Measurements from ENCODE around the gene GRAMD4. TPM values are rescaled to one million over a fixed set of nuclear protein-coding genes. Genes with fewer than 3 reads are reported as not detected.

The GRAMD4 gene
- total RNA-seq, 2 donors from 2014 or later, result 33.8 to 42.4 TPM

DNA sequence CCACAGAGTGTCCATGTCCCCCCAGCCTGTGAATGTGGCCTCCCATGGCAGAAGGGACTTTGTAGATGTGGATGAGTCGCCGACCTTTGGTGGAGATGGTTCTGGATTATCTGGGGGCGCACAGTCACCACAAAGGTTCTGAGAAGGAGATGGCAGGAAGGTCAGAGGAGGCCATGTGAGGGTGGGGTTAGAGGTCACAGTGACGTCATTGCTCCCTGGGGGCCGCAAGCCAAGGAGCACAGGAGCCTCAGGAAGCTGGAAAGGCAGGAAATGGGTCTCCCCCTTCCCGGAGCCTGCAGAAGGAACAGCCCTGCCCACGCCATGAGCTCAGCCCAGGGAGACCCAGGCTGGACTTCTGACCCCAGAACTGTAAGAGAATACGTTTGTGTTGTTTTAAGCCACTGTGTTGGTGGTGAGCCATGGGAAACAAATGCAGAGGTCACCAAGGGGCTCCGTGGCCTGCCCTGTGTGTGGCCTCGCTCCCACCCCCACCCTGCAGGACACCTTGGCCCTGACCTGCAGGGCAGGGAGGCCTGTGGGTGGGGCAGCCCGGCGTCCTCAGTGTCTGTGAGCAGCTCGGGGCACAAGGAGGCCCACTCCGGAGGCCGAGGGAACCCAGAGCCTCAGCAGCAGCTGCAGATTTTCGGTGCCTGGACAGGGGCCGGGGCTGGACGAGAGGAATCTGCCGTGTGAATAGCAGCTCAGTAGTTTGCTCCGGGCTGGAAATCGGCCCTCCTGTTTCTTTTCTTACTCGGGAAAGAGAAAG is 32.1 kb downstream of the GRAMD4 start:
- H3K27ac Mint-ChIP-seq, result peak overlapping the region; percentile 48 to 54
- DNase-seq (ENCODE audit: low spot score in 2 of 2) (peak in 1 of 2 donors; percentile 73), ATAC-seq (peak in 1 of 2 donors; percentile 61)
- peaks cover 0 to 8% of the 10 kb centered on the region in 2 donors for H3K9me3 Mint-ChIP-seq
- no peaks in the 10 kb centered on the region for H3K36me3 Mint-ChIP-seq

DNA sequence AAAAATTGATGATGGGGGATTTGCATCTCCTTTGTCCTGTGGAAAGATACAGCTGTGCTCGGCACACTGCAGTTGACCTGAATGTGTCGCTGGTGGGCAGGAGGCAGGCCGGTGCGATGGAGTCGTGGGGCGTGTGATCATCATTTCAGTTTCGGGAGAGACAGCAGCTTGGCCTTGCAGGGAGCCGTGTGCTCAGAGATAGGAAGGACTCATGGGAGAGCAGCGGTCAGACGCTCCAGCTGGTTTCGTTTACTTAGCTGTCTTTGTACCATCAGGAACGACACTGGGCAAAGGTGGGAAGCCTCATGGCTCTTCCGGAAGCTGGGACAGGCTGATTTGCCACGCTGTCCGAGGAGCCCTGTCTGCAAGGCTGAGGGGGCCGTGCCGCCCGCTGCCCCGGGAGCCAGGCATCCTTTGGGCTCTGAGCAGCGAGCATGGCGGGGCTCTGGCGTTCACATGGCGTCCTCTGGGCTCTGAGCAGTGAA is 32.7 kb downstream of the GRAMD4 start:
- DNase-seq (ENCODE audit: low spot score in 2 of 2) (no peak), ATAC-seq (no peak)
- Mint-ChIP-seq H3K27ac (peak overlapping the region in 1 of 2 donors; percentile 54), H3K9me3 (peaks cover 0 to 7% of the 10 kb centered on the region in 2 donors), H3K36me3 (no peaks in the 10 kb centered on the region)

DNA sequence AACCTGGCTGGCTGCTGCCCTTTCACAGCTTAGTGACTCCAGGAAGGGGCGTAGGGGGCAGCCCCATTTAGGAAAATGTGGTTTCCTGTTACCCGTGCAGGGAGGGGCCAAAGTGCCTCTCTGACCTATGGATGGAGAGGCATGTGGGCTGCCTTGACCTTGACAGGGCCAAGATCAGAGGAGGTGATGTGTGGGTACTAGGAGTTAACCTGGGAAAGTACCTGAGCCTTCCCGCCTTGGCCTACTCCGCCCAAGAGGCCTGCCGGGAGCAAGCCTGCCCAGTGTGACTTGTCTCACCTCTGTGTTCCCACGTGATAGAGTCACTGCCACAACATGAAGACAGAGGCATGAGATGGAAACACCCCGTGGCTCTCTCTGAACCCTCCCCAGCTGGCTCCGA is 33.4 kb downstream of the GRAMD4 start:
- peaks cover 0 to under 1% of the 10 kb centered on the region in 2 donors for H3K9me3 Mint-ChIP-seq
- peak overlapping the region in 1 of 2 donors; percentile 54 for H3K27ac Mint-ChIP-seq
- DNase-seq (ENCODE audit: low spot score in 2 of 2) (peak in 1 of 2 donors; percentile 87), ATAC-seq (peak; percentile 65 to 91)
- H3K36me3 Mint-ChIP-seq, result no peaks in the 10 kb centered on the region

DNA sequence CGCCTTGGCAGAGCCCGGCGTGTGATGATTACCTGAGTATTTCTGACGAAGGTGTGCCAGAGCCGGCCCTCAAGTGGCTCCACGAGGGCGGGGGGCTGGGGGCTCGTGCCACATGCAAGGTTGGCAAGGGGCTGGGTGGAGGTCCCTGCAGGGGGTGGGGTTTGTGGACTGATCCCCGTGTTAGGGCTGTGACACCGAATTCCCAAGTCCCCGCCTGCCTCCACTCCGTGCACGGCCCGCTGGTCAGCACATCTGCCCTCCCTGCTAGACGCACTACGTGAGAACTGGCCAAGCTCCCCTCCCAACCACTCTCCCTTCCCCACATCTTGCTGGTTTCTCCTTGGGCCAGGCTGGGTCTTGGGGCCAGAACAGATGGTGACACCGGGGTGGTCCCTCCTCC is 34.2 kb downstream of the GRAMD4 start:
- no peaks in the 10 kb centered on the region for H3K9me3 Mint-ChIP-seq
- peak overlapping the region; percentile 54 to 95 for H3K27ac Mint-ChIP-seq
- DNase-seq (ENCODE audit: low spot score in 2 of 2) (no peak), ATAC-seq (no peak)
- no peaks in the 10 kb centered on the region for H3K36me3 Mint-ChIP-seq

DNA sequence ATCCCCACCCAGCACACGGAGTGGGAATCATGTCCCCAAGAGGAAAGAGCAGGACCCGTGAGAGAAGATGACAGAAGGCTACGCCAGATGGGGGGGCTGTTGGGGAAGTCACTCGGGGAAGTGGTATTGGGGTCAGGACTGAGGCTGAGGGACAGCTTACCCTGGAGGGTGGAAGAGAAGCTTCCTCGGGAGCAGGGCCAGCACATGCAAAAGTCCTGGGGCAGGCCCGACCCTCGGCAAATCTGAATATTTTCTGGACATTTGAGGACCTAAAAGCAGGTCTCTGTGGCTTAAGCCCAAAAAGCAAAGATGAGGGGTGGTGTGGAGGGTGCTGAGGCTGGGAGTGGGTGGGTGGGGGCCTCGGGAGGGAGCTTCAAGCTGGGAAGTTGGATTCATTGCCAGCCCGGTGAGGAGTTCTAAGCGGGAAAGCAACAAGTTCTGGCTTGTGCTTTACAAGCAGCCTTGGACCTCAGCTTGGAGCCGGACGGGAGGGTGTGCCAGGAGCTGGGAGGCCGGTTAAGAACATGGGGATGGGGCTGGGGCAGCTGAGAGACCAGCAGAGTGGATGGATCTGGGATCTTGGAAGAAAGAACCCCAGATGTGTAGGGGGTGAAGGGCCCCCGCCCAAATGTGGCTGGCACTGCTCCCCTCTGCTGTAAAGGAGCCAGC is 34.9 kb downstream of the GRAMD4 start:
- no peaks in the 10 kb centered on the region for H3K9me3 Mint-ChIP-seq
- H3K27ac Mint-ChIP-seq, result peak overlapping the region; percentile 54 to 95
- ATAC-seq, result no peak
- H3K36me3 Mint-ChIP-seq, result no peaks in the 10 kb centered on the region
- no peak for DNase-seq (ENCODE audit: low spot score in 2 of 2)

DNA sequence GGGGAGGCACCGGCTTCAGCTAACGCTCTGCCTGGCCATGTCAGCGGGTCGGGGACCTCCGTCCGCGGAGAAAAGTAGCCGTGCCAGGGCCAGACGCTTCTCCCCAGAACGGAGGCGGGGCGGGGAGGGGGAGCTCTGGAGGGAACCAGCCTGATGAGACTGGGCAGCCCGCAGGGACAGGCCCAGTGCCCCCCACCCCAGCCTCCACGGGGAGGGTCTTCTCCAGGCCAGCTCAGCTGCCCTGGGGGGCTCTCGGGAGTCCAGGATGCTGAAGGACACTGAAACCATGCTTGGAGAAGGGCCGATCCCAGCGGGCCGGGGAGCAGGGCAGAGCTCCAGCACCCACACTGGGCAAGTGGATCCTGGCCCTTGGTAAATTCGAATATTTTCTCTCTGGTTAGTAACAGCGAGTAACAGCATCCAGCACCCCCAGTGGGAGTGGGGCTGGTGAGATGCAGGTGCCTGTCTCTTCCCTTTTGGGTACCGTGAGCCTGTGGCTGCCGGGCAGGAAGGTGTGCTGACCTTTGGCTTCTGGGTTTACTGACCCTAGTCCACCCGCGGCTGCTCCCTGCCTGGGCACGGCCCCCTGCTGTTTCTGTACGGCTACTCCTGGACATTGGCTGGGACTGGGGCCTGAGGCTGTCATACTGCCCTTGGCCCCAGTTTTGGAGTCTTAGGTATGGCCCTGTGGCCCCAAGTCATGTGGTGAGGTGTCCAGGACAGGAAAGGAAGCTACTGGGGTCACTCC is 35.8 kb downstream of the GRAMD4 start:
- no peaks in the 10 kb centered on the region for H3K36me3 Mint-ChIP-seq
- ATAC-seq, result no peak
- H3K9me3 Mint-ChIP-seq, result no peaks in the 10 kb centered on the region
- DNase-seq (ENCODE audit: low spot score in 2 of 2), result no peak
- peak overlapping the region; percentile 19 to 44 for H3K27ac Mint-ChIP-seq

DNA sequence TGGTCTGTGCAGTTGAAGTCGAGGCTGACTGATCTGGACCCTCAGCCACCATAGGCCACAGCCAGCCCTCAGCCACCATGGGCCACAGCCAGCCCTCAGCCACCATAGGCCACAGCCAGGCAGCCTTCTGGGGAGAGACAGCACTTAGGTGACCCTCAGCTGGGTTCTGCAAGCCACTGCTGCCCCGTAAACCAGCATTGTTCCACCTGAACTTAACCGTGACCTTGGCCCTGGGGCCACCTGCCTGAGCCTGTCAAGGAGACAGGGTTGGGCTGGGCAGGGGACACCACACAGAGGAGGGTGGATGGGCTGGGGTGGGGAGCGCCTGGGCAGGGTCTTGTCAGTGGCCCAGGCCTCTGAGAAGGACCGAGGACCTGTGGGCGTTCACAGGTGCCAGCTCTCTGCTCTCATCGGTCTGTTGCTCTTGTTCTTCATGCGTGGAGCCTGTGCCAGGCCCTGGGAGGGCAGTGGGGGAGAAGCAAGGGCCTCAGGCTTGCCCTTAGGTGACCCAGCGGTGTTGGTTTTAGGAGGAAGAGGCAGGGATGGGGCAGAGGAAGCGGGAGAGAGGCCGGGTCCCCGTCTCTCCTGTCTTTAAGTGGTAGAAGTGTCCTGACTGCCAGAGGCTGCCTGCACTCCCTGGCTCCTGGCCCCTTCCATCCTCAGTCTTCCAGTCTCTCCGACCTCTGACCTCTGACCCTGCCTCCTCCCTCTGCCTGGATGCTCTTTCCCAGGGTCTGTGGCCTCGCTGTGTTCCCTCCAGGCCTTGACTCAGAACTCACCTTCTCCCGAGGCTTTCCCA is 36.9 kb downstream of the GRAMD4 start:
- Mint-ChIP-seq H3K27ac (peak overlapping the region; percentile 19 to 85), H3K36me3 (no peaks in the 10 kb centered on the region), H3K9me3 (no peaks in the 10 kb centered on the region)
- no peak for DNase-seq (ENCODE audit: low spot score in 2 of 2)
- ATAC-seq, result no peak

DNA sequence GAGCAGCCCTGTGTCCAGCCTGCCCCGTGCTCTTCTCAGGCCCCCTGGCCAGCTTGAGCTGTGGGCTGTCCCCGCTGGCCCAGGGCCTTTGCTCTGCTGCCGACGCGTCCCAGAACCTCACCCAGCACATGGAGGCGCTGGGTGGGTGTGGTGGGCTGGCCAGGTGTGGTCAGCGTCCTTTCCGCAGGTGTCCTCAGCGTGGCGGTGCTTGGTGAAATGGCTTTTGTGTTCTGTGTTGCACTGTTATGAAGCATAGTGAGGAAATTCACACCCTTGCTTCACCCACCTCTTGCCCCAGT is 37.4 kb downstream of the GRAMD4 start:
- Mint-ChIP-seq H3K36me3 (no peaks in the 10 kb centered on the region), H3K27ac (peak overlapping the region in 1 of 2 donors; percentile 19), H3K9me3 (no peaks in the 10 kb centered on the region)
- DNase-seq (ENCODE audit: low spot score in 2 of 2) (no peak), ATAC-seq (no peak)

DNA sequence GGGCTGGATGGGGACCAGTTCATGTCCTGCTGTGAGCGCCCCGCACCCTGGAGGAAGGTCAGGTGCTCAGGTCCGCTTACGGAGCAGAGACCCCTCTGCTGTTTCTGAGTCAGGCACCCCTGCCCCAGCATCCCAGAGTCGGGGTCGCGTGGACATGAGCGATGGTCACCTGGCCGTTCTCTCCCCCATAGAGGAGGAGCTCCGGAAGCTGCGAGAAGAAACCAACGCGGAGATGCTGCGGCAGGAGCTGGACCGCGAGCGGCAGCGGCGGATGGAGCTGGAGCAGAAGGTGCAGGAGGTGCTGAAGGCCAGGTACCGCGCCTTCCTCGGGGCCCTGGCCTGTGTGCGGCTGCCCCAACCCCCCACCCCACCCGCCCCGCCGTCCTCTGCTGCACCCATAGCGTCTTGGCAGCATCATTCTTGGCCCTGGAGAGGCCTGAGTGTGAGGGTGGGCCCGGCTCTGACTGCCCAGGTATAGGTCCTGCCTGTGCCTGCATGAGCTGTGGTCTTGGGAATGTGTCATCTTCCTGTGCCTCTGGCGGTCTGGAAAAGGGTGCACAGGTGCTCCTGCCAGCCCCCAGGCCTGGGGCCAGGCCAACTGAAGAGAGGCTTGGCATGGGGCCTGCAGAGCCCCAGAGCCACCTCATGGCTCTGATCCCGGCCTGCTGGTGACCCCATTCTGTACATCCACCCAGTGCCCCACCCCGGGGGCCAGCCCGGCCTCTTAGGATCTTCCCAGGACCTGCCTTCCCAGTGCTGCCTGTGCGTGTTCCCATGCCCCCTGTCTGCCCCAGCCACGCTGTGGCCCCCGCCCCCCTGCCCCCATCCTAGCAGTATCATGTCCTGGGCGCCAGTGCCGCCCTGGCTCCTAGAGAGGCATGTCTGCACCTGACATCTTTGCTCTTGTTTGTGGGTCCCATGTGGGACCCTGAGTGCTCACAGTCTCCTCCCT is 38.1 kb downstream of the GRAMD4 start:
- Mint-ChIP-seq H3K27ac (peak overlapping the region; percentile 65 to 82), H3K36me3 (no peaks in the 10 kb centered on the region), H3K9me3 (no peaks in the 10 kb centered on the region)
- ATAC-seq (no peak), DNase-seq (ENCODE audit: low spot score in 2 of 2) (no peak)

DNA sequence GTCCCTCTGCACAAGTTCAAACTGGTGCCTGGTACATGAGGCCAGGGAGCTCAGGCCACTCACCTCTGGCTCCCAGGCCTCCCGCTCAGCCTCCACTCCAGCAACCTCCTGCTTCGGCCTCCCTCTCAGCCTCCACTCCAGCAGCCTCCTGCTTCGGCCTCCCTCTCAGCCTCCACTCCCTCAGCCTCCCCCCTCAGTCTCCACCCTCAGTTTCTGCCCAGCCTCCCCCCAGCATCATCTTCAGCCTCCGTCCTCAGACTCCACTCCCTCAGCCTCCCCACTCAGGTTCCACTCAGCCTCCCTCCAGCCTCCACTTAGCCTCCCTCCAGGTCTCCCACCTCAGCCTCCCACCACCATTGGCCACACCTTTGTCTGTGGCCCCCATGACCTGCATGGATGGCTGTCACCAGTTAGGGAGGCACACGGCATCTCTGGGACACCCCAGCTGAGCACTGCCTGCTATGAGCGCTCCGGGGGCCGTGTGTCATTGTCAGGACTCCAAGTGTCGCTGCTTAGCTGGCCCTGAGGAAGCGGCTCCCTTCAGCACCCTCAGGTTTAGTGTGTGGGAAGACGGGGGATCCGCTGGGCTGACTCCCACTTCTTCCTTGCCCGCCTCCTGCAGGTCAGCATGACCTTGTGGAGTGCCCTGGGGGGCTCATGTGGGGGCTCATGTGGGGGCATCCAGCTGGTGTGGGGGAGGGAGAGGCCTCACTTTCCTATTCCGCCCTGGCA is 39.0 kb downstream of the GRAMD4 start:
- Mint-ChIP-seq H3K9me3 (no peaks in the 10 kb centered on the region), H3K27ac (peak overlapping the region; percentile 65 to 82)
- no peak for ATAC-seq

DNA sequence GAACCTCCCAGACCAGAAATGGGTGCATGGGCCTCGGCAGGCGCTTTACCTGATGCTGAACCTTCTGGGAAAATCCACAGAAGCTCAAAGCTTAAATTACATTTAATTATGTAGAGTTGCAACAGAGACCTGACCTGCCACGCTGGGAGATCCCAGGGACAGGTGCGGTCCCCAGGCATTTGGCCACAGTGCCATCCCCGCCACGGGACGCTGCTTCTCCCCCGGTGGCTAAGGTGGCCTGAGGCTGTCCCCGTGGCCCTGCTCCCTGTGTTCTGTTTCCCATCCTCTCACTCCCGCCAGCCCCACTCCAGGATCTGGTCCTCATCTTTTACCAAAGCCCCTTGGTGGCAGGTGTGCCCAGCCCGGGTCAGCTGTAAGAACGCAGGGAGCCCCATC is 39.6 kb downstream of the GRAMD4 start:
- Mint-ChIP-seq H3K27ac (peak overlapping the region in 1 of 2 donors; percentile 90), H3K36me3 (no peaks in the 10 kb centered on the region), H3K9me3 (no peaks in the 10 kb centered on the region)
- ATAC-seq, result no peak
- no peak for DNase-seq (ENCODE audit: low spot score in 2 of 2)

More for the DNA sequence above, 39.0 kb downstream of the GRAMD4 start:
- no peak for DNase-seq (ENCODE audit: low spot score in 2 of 2)
- no peaks in the 10 kb centered on the region for H3K36me3 Mint-ChIP-seq

DNA sequence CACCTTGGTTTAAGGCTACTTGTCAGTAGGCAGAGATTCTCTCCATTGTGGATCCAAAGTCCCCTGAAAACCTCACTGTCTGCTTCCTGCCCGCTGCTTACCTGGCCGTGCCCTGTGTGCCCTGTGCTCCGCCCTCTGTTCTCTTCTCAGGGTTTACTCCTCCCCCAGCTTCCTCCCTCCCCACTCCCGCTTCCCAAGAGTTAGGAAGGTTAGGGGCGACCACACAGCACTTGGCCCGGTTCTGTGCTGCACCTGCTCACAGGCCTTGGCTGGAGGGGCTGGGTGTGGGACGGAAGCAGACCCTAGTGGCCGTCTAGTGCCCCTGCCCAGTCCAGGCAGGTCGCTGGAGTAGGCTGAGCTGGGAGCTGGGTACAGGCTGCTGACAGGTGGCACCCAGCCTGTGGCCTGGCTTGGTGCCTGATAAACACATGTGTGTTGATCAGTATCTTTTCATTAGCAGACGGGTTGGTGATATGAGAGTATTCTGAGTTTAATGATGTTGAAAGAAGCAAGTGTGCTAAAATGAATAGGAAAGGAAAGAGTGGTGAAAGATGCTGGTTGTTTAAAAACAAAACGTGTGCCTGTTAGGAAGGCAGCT is 40.5 kb downstream of the GRAMD4 start:
- Mint-ChIP-seq H3K36me3 (no peaks in the 10 kb centered on the region), H3K27ac (peak overlapping the region; percentile 90 to 96), H3K9me3 (no peaks in the 10 kb centered on the region)
- ATAC-seq (peak; percentile 39 to 42), DNase-seq (ENCODE audit: low spot score in 2 of 2) (no peak)

DNA sequence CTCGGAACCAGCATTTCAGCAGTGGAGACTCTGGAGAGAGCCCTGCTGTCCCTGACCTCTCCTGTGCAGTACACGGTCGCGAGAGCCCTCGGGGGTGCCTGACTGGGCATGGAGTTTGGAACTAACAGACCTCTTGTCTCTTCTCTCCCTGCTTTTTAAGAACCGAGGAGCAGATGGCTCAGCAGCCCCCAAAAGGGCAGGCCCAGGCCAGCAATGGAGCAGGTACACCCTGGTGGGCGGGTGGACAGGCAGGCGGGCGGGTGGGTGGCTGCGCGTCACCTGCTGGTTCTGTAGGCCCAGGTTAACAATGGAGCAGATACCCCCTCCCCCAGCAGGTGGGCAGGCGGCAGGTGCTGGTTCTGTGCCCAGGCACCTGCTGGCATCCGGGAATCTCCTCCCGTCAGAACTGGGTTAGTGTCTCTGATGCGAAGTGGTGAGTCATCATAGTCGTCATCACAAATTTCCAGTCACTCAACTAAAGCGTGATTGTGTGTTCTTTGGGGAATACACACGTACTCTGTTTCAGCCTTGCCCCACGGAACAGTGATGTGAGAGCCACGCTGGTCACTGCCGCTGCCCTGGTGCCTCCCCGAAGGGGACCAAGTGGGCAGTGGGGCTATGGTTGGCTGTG is 41.1 kb downstream of the GRAMD4 start:
- peak overlapping the region; percentile 90 to 96 for H3K27ac Mint-ChIP-seq
- DNase-seq (ENCODE audit: low spot score in 2 of 2) (no peak), ATAC-seq (peak; percentile 52 to 83)

DNA sequence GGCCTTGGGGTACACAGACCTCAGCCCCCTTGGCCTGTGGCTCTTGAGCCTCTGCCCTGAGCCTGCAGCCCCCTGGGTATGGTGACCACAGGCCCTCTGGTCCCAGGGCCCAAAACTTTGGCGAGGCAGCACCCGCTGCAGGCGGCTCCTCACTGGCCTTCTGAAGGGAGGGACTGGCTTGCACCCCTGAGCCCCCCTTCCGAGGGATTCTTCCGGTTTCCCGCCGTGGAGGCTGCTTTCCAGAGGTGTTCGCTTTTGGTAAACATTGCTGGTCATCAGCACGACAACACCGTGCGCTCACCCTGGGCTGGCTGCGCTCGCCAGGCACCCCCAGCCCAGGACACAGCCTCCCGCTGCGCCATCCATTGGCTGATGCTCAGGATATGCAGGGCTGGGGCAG is 42.0 kb downstream of the GRAMD4 start:
- no peak for ATAC-seq
- peak overlapping the region in 1 of 2 donors; percentile 90 for H3K27ac Mint-ChIP-seq
- no peaks in the 10 kb centered on the region for H3K9me3 Mint-ChIP-seq
- no peaks in the 10 kb centered on the region for H3K36me3 Mint-ChIP-seq
- DNase-seq (ENCODE audit: low spot score in 2 of 2), result no peak

More for the DNA sequence above, 41.1 kb downstream of the GRAMD4 start:
- Mint-ChIP-seq H3K36me3 (no peaks in the 10 kb centered on the region), H3K9me3 (no peaks in the 10 kb centered on the region)

Measured in activated naive CD4-positive, alpha-beta T cell treated with anti-CD3 and anti-CD28 coated beads, Interleukin-2, amount 50 U/mL, for 72 hours (primary cell).